DLD1 (cell line): ENCODE results near the gene SORCS3.

Experiments
- in situ Hi-C: cut with HindIII; loops from 2 replicates; pipeline ENCODE4 v1.10.0; 2017; ENCODE audit warnings: low sequenced_read_pairs

Gene SORCS3

DNA sequence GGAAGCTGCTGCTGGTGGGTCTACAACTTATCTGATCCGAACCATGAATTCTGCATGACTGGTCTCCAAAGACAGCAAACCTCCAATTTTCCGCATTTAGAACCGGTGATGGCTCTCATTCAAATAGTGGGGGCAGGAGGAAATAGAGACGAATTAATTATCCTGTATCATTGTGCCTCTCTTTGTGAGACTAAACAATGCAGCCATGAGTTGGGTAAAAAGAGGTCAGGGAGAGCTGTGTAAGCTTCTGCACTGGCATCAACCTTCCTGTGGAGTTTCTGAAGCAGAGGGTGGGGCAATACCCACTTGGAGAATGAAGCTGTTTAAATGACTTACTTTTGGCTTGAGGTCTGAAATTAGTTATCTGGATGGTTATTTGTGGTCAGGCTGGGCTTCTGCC lies 266.4 kb downstream of the SORCS3 start:
- in situ Hi-C loops, result no loop called here

- in situ Hi-C loops, result no loop called here
These were observed 267.5 kb downstream of the SORCS3 start for GRCh38 chr10:104908581-104908980.

DNA sequence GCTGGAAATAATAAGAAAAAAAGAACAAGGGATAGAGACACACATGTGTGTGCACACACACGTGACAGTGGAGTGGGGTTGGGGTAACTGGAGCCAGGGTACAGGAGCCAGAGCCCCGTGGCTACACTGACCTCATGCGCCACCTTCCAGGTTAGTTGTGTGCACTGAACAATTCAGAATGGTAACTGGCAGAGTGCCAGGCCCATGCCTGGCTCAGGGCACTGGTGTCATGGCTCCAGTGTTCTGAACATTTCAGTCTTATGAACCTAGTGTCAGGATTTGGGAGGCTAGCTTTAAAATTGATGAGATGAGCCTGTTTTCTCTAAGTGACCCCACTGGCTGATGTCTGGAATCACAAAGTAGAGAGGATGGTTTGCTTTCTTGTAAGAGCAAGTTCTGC lies 269.6 kb downstream of the SORCS3 start:
- in situ Hi-C loops, result no loop called here

- in situ Hi-C loops, result no loop called here
These were observed 272.3 kb downstream of the SORCS3 start for GRCh38 chr10:104913390-104913789.

- in situ Hi-C loops, result no loop called here
These were observed 279.4 kb downstream of the SORCS3 start for GRCh38 chr10:104920476-104920875.

DNA sequence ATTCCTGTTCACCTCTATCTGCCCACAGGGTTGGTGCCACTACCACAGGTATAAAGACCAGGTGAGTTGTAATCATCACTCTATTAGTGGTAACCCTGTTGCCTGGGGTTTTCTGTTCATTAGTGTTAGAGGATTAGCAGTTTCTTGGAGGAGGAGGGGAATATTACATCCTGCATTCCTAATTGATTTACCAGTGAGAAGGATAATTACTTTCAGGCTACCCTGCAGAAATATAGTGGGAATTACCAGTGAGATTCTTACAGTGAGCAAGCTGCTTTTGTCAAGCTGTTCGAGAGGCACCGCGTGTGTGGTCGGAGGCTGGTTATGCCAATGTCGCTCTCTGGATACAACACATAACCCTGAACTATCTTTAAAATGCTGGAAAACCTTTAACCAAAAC lies 280.7 kb downstream of the SORCS3 start:
- in situ Hi-C loops, result no loop called here

DNA sequence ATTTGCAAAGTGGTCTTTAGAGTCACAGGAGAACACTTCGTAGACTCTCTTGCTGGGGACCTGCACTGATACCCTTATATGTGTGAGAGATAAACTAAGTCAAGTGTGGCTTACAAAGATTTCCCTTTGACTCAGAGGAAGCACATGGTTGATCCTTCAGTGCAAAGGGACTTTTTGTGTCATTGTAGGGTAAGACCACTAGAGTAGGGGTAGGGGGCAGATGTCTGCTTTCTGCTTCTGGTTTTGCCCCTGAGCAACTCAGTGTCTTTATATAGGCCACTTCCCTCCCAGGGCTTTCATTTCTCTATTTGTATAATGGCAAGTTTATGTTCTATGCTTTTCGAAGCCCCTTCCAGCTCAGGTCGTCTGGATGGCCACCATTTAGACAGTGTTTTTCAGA lies 281.7 kb downstream of the SORCS3 start:
- in situ Hi-C loops, result no loop called here

GRCh38 chr10:104923501-104923900 lies 282.4 kb downstream of the SORCS3 start:
- in situ Hi-C loops, result no loop called here

DNA sequence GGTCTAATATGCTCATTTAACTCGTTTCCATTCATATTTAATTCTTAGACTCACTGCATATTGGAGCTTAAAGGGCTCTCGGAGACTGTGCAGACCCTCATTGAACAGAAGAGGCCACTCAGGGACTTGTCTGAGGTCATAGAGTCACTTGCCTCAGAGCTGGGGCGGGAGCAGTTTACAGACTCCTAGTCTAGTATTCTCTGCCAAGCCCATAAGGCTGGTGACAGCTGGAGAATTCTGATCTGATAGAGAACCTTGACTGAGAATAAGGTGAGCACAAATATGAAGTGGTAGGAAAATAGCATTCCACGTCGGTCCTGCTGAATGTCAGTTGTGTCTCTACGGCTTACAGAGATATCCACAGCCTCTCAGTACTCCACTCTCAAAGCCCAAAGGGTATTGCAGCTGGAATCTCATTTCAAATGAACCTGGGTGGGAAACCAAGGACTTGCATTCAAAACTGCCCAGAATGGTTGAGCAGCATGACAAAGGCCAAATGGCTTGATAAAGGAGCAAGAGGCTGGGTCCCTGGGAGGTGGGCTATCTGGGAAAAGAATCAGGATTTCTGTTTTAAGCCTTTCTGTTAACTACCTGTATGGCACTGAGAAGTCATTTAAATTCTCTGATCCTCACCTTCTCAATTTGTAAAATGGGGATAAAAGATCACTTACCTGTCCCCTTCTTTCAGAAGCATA lies 283.2 kb downstream of the SORCS3 start:
- in situ Hi-C loops, result no loop called here

DNA sequence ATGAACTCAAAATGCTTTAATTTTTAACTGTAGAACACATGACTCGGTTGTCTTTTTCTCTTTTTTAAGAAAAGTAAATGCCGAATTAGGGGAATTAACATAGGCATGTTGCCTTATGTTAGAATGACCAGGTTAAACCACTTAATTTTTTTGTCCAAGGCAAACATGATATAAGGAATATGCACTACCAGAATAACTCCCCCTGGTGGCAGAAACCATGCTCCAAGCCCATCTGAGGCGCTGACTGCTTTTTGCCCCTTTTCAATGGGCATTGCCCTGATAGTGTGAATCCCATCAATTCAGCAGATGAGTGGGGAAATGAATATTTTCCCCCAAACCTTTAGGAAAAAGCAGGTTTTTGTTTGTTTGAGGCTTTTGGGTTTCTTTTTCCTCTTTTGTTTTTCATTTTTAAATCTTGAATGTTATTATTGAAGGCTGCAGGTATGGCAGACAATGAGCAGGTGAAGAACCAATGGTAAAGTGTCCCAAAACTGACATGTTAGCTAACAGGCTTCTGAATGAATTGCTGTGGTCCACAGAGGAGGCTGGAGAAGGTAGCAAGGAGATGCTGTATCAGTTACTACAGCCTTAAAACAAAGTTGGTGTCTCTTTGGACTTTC lies 284.3 kb downstream of the SORCS3 start:
- in situ Hi-C loops, result no loop called here

DNA sequence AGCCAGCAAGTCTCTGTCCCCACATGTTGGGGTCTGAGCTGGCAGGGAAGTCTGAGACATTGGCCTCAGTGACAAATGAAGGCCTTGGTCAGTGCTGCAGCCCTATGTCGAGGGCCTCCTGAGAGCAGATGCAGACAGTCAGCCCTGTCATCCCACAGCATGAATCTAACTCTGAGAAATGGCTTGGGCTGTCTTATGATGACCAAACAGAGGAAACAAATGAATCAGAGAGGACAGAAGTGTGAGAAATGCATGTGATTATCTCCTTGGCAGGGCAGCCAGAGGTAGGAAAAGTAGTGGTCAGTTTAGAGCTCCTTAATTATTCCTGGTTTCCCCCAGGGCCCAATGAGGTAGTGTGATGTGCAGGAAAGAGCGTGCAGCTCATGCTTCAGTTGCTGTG lies 287.6 kb downstream of the SORCS3 start:
- in situ Hi-C loops, result no loop called here

- in situ Hi-C loops, result no loop called here
These were observed 290.6 kb downstream of the SORCS3 start for GRCh38 chr10:104931612-104932134.

GRCh38 chr10:104935656-104936055 lies 294.6 kb downstream of the SORCS3 start:
- in situ Hi-C loops, result no loop called here

GRCh38 chr10:104937567-104937966 lies 296.5 kb downstream of the SORCS3 start:
- in situ Hi-C loops, result no loop called here

GRCh38 chr10:104938031-104938430 lies 296.9 kb downstream of the SORCS3 start:
- in situ Hi-C loops, result no loop called here

- in situ Hi-C loops, result no loop called here
These were observed 300.6 kb downstream of the SORCS3 start for GRCh38 chr10:104941662-104942061.

GRCh38 chr10:104947314-104947713 lies 306.2 kb downstream of the SORCS3 start:
- in situ Hi-C loops, result no loop called here

GRCh38 chr10:104957178-104957841 lies 316.2 kb downstream of the SORCS3 start:
- in situ Hi-C loops, result no loop called here

GRCh38 chr10:104966563-104967297 lies 325.6 kb downstream of the SORCS3 start:
- in situ Hi-C loops, result no loop called here

- in situ Hi-C loops, result no loop called here
These were observed 339.3 kb downstream of the SORCS3 start for GRCh38 chr10:104980368-104980767.

DNA sequence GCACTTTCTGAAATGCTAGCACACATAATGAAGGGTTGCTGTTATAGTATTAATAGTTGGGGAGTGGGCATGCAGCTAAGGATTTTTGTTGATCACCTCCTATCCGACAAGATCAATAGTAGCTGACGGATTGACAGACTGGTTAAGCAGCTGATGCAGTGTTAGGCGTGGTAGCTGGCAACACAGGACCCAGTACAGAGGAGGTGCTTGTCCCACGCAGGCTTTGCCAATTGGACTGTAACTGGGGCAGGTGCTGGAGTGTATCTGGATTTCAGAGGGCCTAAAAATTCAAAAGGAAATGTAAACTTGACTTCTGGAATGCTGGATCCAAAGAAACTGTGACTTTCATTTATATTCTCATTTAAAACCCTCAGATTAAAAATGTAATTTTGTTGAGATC lies 340.9 kb downstream of the SORCS3 start:
- in situ Hi-C loops, result no loop called here
